GM20000 (cell line): ENCODE measurements around the gene LGALS14.

Experiments used
- DNase-seq: peaks from one replicate; pipeline ENCODE4 v3.0.0; 2012; ENCODE audit warnings: low spot score
- TF ChIP-seq, protein P1 (sequence below): IDR thresholded peaks from 2 replicates; pipeline ENCODE4 v1.5.1; 2012; ENCODE audit warnings: mild to moderate bottlenecking, control low read depth; ENCODE audit errors: extremely low read depth, missing control alignments

LGALS14 gene

DNA sequence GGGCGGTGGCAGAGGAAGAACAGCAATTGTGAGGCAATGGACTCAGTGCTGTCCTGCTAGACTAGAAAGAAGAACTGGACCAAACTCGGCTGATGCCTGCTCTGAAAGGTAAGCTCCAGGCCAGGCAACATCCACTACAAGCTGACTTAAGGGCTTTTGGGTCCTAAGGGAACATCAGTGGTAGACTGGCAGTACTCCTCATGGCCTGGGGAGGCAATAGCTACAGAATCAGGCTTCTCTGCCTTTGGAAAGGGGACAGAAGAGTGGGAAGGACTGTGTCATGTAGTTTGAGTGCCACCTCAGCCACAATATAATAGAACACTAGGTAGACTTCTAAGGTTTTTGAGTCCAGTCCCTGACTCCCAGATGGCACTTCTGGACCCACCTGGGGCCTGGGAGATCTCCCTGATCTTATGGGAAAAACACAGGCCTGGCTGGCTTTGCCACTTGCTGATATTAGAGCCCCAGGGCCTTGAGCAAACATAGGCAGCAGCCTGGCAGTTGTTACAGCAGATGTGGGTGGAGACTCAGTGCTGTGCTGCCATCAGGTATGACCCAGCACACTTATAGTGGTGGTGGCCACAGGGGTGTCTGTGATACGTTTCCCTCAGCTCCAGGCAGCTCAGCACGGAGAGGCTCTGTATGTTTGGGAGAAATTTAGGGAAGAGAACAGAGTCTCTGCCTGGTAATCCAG is 42.7 kb downstream of the LGALS14 start:
- no peak for DNase-seq
- TF ChIP-seq, protein P1, sequence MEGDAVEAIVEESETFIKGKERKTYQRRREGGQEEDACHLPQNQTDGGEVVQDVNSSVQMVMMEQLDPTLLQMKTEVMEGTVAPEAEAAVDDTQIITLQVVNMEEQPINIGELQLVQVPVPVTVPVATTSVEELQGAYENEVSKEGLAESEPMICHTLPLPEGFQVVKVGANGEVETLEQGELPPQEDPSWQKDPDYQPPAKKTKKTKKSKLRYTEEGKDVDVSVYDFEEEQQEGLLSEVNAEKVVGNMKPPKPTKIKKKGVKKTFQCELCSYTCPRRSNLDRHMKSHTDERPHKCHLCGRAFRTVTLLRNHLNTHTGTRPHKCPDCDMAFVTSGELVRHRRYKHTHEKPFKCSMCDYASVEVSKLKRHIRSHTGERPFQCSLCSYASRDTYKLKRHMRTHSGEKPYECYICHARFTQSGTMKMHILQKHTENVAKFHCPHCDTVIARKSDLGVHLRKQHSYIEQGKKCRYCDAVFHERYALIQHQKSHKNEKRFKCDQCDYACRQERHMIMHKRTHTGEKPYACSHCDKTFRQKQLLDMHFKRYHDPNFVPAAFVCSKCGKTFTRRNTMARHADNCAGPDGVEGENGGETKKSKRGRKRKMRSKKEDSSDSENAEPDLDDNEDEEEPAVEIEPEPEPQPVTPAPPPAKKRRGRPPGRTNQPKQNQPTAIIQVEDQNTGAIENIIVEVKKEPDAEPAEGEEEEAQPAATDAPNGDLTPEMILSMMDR = no peak

DNA sequence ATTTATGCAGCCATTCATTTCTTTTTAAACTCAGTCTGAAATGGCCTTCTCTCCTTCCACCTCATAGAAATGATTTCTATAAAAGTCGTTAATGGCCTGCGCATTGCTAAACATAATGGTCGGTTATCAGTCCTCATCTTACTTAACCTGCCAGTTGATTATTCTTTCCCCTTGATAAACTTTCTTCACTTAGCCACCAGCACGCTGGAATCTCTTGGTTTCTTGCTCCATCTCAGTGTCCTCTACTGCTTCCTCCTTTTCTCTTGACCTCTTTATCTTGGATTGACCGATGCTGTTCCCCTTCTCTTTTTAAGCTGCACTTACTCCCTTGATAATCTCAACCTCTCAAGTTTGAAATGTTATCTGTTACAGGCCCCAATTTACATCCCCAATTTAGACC is 45.7 kb downstream of the LGALS14 start:
- TF ChIP-seq, protein P1 = no peak
- DNase-seq = no peak

DNA sequence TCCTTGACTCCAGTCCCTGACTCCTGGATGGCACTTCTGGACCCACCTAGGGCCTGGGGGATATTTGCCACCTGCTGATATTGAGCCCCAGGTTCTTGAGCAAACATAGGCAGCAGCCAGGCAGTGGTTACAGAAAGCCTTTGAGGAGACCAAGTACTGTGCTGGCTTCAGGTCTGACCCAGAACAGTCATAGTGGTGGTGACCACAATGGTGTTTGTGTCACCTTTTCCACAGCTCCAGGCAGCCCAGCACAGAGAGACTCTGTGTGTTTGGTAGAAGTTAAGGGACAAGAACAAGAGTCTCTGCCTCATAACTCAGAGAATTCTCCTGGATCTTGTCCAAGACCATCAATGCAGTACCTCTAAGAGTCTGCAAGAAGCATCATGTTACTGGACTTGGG is 48.1 kb downstream of the LGALS14 start:
- no peak for DNase-seq
- TF ChIP-seq, protein P1 = no peak

DNA sequence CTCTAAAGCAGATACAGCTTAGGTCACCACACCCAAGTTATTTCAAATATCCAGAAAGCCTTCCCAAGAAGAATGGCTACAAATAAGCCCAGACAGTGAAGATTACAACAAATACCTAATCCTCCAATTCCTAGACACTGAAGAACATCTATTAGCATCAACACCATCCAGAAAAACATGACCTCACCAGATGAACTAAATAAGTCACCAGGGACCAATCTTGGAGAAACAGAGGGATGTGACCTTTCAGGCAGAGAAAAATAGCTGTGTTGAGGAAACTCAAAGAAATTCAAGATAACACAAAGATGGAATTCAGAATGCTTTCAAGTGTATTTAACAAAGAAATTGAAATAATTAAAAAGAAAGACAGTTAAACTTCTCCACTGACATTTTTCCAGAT is 48.5 kb downstream of the LGALS14 start:
- TF ChIP-seq, protein P1 = no peak
- no peak for DNase-seq

DNA sequence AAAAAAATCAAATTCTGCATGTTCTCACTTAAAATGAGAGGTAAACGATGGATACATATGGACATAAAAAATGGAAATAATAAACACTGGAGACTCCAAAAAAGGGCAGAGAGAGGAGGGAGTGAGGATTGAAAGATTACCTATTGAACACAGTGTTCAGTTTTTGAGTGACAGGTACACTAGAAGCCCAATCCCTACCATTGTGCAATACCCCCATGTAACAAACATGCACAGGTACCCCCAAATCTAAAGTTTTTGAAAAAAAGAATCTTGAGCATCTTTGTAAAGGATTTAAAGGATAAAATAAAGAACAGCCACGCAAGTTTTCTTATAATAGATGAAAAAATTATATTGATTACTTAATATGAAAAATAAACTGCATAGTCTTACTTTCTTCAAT is 50.3 kb downstream of the LGALS14 start:
- TF ChIP-seq, protein P1 = no peak

DNA sequence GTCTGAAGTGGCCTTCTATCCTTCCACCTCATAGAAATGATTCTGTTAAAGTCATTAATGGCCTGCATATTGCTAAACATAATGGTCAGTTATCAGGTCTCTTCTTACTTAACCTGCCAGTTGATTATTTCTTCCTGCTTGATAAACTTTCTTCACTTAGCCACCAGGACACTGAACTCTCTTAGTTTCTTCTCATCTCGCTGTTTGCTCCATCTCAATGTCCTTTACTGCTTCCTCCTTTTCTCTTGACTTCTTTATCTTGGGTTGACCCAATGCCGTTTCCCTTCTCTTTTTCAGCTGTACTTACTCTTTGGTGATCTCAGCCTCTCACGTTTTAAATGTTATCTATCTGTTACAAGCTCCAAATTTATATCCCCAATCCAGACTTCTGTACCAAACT is 50.7 kb downstream of the LGALS14 start:
- no peak for DNase-seq
- TF ChIP-seq, protein P1 = no peak

More for the DNA sequence above, 50.3 kb downstream of the LGALS14 start:
- no peak for DNase-seq
